HG03565 (cell line): ENCODE measurements around the gene LTB4R.
"Not testable (repeated sequence)": the region's sequence is repeated elsewhere in the genome, so short reads cannot be mapped to it uniquely, and the experiment has no call there.

ENCODE experiments used
- ATAC-seq: cut with Tn5 transposase; IDR thresholded peaks from one replicate; pipeline ENCODE4 v1.9.1; 2021; ENCODE audit warnings: mild to moderate bottlenecking, moderate library complexity; ENCODE audit not compliant: unreplicated experiment

Gene LTB4R

DNA sequence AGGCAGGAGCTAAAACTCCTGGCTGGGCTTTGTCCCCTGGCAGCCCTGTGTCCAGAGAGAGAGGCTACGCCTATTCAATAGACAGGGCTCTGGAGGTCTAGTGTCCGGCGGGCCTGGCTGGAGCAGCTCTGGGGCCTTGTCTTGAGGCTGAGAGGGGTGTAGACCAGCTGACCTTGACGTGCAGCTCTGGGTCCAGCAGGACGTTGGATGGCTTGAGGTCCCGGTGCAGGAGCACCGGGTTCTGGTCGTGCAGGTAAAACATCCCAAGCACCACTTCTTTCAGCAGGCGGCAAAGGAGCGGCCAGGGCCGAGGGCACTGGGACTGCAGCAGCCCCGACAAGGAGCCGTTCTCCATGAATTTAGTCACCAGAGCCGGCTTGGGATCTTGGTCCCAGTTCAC lies 27.5 kb downstream of the LTB4R start:
- no peak for ATAC-seq

DNA sequence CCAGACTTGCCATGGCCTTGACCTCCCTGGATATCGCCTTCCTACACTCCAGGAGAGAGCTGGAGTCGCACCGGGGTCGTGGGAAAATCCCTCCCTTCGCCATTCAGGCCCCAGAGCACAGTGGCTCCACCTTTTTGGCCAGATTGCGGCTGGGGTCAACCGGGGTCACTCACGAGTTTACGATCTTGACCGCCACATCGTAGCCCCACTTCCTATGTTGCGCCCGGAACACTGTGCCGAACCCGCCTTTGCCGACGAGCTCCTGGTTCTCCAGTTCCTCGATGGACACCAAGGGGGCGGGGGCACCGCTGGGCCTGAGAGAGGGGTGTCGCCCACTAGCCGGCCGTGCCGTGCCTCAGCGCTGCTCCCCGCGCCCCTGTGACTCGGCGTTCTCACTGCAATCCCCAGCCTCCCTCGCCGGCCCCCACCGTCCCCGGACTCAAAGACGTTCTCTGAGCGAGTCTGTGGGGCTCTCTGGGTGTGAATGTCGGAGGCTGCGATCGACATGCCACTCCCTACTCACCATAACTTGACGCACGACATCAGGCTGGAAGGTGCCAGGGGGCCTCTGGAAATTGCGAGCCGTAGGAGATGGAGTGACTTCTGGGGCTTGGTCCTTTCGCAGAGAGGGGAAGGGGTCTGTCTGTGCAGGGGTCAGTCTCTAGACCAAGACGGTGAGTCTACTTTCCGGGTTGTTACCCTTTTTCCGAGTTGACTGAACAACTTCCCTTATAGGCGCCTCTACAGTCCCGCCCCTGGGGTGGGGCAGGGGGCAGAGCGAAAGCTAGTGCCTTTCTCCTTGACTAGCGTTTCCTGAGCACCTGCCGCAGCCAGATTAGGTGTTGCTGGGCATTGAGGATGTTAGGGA lies 28.2 kb downstream of the LTB4R start, which contains the start of gene RIPK3:
TSS of gene RIPK3 (minus strand) at position 708 of the 868 bp plus-strand sequence. CDS start at position 543, 165 bp downstream.
- peak; percentile 82 for ATAC-seq

DNA sequence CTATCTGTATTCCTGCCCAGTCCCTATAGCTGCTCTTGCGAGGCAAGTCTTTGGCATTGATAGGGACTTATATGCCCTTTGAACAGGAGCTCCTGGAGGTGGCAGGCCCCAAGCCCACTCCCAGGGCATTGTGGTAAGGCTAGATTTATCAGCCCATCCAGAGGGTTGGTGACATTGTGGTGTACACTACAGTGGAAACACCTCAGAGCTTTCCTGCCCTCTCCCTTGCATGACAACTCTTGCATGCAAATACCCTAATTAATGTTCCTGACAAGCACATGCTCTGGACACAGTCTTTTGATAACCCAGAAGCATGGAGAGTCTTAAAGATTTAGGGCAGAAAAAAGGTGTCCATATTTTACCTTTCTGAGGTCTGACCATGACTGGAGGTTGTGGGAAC lies 29.3 kb downstream of the LTB4R start:
- no peak for ATAC-seq

DNA sequence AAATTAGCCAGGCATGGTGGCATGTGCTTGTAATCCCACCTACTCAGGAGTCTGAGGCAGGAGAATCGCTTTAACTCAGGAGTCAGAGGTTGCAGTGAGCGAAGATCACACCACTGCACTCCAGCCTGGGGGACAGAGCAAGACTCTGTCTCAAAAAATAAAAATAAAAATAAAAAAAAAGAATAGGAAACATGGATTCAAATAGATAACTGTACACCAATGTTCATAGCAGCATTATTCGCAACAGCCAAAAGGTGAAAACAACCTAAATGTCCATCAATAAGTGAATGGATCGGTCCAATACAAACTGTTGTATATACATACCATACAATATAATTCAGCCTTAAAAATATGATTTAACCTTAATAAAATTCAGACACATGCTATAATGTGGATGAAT lies 31.6 kb downstream of the LTB4R start:
- ATAC-seq: no peak

DNA sequence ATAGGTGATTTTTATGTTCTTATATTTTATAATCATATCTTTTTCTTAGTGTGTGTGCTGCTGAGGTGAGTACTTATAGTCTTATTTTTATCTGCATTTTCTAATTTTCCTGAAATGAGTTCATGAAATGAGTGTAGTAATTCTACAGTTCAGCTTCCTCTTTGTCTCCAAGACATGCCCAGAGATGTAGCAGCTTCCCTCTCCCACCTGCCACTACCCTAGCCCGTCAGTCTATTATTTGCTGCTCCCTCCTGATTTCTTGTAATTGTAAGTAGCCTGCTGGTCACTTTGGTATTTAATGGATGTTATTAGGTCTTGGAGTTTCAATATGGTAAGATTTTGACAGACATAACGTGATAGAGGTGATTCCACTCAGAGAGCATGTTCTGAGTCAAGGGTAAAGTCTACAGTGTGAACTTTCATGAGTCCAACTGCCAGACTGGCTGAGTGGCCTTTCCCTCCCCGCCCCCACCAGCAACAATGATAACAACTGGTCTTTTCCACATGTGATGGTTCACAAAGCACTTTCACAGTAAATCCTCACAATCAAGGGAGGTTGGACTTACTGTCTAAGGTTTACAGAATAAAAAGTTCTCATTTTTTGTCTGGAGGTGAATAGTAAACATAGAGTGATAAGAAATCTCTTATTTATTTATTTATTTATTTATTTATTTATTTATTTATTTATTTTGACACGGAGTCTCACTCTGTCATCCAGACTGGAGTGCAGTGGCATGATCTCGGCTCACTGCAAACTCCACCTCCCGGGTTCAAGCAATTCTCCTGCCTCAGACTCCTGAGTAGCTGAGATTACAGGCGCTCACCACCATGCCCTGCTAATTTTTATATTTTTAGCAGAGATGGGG lies 32.7 kb downstream of the LTB4R start:
- ATAC-seq: no peak

DNA sequence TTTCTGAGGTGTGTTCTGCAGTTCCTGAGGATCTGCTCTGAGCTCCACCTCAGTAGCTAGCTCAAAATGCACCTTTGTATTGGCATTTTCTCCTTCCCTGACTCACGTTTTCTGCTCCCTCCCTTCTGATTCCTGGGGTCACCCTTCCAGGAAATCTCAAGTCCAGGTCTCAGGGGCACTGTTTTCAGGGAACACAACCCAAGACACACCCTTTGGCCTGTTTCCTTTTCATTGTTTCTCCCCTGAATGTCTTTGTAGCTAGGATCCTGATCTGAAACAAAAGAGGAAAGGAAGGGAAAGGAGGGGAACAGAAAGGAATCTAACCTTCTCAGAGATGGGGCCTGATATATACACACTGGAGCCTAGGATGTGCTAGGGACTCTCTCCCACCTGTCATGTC lies 35.8 kb downstream of the LTB4R start:
- no peak for ATAC-seq

DNA sequence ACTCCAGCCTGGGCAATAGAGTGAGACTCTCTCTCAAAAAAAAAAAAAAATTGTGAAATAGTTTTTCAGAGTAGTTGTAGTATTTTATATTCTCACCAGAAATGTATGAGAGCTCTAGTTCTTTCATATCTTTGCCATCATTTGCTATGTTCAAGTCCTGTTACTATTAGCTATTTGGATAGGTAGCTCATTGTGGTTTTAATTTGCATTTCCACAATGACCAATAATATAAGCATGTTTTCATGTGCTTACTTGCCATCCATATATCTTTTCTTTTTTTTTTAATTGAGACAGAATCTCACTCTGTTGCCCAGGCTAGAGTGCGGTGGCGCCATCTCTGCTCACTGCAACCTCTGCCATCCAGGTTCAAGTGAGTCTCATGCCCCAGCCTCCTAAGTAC lies 36.9 kb downstream of the LTB4R start:
- ATAC-seq: no peak

DNA sequence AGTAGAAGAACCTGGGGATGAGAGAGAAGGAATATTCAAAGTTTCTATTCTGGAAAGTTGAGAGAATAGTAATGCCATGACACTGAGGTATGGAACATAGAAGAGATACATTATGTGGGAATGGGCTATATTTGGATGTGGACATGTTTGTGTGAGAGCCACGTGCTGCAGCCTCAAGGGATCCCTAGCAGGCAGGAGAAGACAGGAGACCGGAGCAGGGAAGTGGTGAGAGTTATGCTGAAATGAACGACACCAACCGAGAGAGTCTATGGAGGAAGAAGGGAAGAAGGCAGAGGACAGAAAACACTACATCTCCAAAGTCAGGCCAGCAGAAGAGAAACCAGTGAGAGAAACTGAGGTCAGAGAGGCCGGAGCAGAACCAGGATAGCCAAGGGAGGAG lies 38.4 kb downstream of the LTB4R start:
- ATAC-seq: no peak

DNA sequence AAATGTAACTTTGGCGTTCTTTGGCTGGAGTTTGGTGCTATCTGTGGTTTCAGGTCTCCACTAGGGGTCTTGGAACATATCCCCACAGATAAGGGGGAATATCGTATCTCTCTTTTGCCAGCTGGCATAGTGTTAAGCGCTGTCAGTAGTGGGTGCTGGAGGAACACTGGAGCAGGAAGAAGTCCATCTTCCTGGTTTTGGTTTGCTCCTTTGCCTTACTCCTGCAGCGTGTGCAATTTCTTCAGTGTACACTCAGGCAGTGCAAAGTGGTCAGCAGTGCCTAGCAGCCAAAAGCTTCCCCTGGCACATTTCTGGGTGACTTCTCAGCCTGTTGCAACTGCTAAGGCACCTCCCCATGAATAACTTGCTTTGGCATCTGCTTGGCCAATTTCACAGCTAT lies 40.2 kb downstream of the LTB4R start:
- ATAC-seq: no peak

DNA sequence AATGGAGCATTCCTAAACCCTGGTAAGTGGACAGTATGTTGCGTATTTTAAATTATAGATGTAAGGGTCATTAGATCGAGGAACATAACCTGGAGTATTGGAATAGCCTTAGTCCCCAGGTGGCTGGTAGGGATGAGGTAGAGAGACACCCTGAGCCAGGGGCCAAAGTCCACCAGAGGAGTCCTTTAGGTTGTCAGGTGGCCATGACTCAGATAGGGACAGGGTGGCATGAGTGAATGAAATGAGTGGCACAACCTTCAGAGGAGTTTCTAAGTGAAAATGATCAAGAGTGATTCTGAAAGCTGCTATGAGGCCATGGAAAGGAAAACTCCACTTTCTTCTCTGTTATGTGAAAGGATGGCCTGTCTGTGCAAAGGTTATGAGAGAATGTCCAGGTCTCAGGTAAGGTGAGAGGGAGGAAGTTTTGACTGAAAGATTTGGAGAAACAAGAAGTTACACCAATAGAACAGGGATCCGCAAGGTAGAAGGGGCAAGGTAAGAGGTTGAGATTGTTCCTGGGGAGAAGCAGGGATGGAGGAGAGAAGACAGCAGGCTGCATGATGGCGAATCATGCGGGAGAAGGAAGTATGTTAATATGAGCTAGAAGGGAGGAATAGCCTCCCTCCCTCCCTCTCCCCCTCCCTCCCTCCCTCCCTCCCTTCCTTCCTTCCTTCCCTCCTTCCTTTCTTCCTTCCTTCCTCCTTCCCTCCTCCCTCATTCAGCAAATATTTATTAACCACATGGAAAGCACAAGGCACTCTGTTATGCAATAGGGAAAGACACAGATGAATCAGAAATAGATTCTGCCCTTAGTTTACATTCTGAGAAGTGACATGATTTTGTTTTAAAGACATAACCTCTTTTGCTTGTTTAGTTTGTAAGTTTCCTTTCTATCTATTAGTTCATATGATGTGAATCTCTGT lies 42.5 kb downstream of the LTB4R start:
- no peak for ATAC-seq

DNA sequence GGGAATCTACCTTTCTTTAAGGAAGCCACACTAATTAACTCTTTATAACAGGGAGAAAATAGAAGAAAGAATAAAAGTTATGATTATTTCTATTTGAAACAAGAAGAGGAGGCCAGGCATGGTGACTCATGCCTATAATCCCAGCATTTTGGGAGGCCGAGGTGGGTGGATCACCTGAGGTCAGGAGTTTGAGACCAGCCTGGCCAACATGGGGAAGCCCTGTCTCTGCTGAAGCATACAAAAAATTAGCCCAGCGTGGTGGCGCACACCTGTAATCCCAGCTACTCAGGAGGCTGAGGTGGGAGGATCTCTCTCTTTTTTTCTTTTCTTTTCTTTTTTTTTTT lies 43.2 kb downstream of the LTB4R start:
- ATAC-seq: not testable (repeated sequence)

DNA sequence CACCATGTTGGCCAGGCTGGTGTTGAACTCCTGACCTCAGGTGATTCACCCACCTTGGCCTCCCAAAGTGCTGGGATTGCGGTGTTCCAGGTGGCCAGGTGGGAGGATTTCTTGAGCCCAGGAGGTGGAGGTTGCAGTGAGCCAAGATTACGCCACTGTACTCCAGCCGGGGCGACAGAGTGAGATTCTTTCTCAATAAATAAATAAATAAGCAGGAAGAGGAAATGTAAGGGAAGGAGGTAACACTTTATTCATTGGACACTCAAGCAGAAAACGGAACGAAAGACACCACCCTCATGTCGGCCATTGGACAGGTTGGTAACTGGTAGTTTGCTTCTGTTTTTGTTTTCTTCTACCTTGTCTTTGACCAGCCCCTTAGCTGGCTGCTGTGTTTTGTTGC lies 43.7 kb downstream of the LTB4R start:
- no peak for ATAC-seq

DNA sequence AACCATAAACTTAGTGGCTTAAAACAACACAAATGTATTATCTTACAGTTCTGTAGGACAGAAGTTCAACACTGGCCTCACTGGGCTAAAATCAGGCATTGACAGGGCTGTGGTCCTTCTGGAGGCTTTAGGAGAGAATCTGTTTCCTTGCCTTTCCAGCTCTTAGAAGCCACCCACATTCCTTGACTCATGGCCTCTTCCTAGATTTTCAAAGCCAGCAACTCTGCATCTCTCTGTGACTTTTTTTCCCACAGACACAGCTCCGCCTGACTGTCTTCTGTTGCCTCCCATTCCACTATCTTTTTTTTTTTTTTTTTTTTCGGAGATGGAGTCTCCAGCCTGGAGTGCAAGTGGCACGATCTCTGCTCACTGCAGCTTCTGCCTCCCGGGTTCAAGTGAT lies 44.9 kb downstream of the LTB4R start:
- ATAC-seq: no peak

DNA sequence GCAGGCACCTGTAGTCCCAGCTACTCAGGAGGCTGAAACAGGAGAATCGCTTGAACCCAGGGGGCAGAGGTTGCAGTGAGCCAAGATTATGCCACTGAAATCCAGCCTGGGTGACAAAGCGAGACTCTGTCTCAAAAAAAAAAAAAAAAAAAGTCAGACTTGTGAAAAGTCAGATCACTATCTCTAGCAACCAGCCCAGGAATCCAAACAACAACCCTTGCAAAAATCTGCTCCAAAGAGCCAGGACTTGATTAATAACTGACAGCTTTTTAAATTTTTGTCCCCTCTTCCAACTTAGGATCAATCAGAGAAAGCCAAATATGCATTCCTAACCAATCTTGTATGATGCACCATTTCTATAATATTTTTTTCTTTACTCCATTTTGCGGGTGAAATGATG lies 49.0 kb downstream of the LTB4R start:
- ATAC-seq: no peak

DNA sequence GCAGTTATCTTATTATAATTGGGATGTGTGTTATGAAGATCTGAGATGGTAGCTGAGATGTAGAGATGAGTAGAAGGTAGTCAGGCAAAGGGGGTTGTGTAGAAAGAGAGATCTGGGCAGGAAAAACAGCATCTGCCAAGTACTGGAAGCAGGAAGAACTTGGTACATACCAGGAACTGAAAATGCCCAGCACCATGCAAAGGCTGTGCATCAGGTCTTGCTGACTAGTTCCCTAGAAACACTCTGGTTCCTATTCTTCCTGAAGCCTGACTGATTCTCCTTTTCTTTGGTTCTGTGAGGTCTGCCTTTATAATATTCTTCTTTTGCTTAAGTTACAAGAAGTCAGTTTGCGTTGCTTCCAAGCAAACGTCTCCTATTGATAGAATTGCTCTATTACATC lies 50.0 kb downstream of the LTB4R start:
- no peak for ATAC-seq

DNA sequence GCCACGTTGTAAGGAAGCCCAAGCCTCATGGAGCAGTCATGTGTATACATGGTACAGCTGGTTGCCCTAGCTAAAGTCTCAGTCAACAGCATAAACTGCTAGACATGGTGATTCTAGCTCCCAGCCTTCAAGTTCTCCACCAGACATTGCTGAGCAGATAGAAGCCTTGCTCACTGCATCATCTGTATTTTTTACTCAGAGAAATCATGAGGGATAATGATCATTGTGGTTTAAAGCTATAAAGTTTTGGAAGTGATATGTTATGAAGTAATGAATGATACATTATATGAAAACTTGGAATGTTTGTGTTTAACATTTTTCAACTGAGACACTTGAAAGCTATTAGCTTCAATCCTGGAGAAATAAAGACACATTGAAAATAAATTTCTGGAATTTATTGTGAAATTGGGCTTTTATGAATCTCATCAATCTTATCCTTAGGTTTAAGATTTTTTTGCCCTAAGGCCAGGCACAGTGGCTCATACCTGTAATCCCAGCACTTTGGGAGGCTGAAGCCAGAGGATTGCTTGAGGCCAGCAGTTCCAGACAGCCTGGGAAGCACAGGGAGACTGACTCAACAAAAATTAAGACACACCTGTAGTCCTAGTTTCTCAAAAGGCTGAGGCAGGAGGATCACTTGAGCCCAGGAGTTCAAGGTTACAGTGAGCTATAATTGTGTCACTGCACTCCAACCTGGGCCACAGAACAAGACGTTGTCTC lies 51.1 kb downstream of the LTB4R start:
- no peak for ATAC-seq

DNA sequence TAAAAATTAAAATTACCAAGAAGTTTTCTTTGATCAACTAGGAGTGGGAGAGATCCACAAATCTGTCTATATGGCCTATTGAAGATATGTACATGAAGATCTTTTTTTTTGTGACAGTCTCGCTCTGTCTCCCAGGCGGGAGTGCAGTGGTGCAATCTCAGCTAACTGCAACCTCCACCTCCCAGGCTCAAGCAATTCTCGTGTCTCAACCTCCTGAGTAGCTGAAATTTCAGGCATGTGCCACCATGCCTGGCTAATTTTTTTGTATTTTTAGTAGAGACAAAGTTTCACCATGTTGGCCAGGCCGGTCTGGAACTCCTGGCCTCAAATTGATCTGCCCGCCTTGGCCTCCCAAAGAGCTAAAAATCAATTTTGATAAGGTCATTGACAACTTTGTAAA lies 52.1 kb downstream of the LTB4R start:
- no peak for ATAC-seq

DNA sequence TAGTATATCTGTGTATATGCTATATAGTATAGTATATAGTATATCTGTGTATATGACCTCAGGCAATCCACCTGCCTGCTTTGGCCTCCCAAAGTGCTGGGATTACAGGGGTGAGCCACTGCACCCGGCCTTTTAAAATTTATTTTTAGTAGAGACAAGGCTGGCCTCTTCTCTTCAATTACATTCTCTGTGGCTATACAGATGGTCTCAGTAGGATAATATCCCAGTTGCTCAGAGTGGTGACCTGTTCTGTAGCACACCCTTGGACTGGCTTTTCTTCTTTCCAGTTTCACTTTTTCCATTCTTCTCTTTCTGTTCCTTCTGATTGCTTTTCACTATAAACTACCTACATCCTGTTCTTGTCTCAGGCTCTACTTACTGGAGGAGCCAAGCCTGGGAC lies 53.5 kb downstream of the LTB4R start:
- no peak for ATAC-seq

DNA sequence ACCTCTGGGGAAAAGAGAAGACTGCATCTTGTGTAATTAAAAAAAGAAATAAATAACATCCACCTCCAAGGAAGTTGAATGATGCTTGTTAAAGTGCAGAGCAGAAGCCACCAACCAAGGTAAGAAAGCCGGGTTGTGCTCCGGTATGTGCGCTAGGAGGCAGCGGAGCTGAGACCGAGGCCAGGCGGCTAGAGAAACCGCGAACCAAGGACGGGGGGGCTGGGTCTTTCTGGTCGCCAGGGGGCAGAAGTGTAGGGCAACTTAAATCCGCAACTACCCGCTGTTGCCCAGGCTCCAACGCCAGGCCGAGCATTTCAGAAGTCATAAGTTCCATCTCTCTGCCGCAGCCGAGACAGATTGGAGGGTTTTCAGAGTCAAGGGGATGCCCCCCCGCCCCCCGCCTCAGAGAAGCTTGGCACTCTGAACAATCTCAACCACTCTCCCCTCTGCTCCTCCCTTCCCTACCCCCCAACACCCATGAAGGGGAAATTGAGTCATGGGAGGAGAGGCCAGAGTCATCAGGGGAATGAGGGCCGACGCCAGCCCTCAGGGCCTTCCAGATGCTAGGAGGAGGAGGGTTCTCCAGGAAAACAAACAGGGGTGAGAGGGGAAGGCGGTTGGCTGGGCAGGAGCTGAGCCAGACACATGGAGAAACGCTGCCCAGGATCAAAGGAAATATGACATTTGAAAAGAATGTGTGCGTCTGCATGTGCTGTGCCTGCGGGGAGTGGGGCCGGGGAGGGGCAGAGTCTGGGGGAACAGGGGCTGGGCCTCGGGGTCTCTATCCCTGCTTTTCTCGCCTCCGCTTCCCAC lies 54.5 kb downstream of the LTB4R start:
- no peak for ATAC-seq

DNA sequence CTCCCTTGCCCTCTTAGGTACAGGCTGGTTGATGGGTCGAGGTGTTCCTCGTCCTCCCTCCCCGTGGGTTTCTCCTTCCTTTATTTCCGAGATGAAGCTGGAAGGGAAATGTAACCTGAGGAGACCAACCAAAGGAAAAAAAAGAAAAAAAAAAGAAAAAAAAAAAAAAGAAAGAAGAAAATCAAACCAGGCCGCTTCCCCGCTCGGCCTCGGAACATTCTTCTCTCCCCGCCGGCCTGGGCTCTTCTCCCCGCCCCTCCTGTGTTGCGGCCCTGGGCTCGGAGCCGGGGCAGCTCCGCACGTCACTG lies 55.1 kb downstream of the LTB4R start:
- ATAC-seq: peak; percentile 41
